H1 (cell line): Measurements from ENCODE around the gene GYS2. TPM values are rescaled to one million over a fixed set of nuclear protein-coding genes. Genes with fewer than 3 reads are reported as not detected.

Experiments
- CTCF ChIA-PET: fragments of 300-600 bp; sonication (Branson Sonifier 250); formaldehyde crosslinking; loops from one replicate; lab custom pipeline; 2021; ENCODE audit not compliant: partially characterized antibody; lab: Charles Lee
- POLR2A ChIA-PET: fragments of 300-600 bp; sonication (Branson Sonifier 250); formaldehyde crosslinking; loops from one replicate; lab custom pipeline; 2021; ENCODE audit warnings: inconsistent platforms; ENCODE audit not compliant: partially characterized antibody; lab: Charles Lee
- DNase-seq, 2 experiments: peaks; one replicate each; pipeline versions ENCODE4 v3.0.0 to v3.0.0-alpha.2; 2010 to 2022; ENCODE audit warnings: low spot score in 2 of 2, low read depth in 1 of 2, mixed read lengths in 1 of 2
- FAIRE-seq: peaks from 2 replicates; lab custom pipeline; 2011; peaks lifted over from hg19 to GRCh38; lab: Jason Lieb, UNC
- H2AFZ ChIP-seq: 2 replicates; pipeline ENCODE4 v1.8.1; 2012; ENCODE audit warnings: low read length, inconsistent platforms
- H2AK5ac ChIP-seq: 2 replicates; pipeline ENCODE4 v1.6.1; 2013; ENCODE audit warnings: low read depth, low read length
- H2BK120ac ChIP-seq: replicated peaks from 2 replicates; pipeline ENCODE3; 2013; ENCODE audit warnings: low read depth, low read length, inconsistent platforms
- H2BK12ac ChIP-seq: 2 replicates; pipeline ENCODE4 v1.6.1; 2013; ENCODE audit warnings: low read depth, low read length
- H2BK15ac ChIP-seq: 2 replicates; pipeline ENCODE4 v1.6.1; 2013; ENCODE audit warnings: low read length
- H2BK20ac ChIP-seq: 2 replicates; pipeline ENCODE4 v1.6.1; 2013; ENCODE audit warnings: low read length
- H2BK5ac ChIP-seq: 2 replicates; pipeline ENCODE4 v1.6.1; 2013; ENCODE audit warnings: low read depth, low read length
- H3K14ac ChIP-seq: 2 replicates; pipeline ENCODE4 v1.6.1; 2013; ENCODE audit warnings: inconsistent platforms; ENCODE audit not compliant: insufficient read length
- H3K18ac ChIP-seq: 2 replicates; pipeline ENCODE4 v1.6.1; 2013; ENCODE audit warnings: low read length; ENCODE audit errors: extremely low read depth
- H3K23ac ChIP-seq: 2 replicates; pipeline ENCODE4 v1.6.1; 2013; ENCODE audit warnings: inconsistent platforms; ENCODE audit not compliant: insufficient read length
- H3K23me2 ChIP-seq: 2 replicates; pipeline ENCODE4 v1.6.1; 2013; ENCODE audit warnings: low read depth, low read length
- H3K27ac ChIP-seq: 2 replicates; pipeline ENCODE4 v1.6.1; 2011; ENCODE audit warnings: low read depth, low read length, inconsistent platforms
- H3K27me3 ChIP-seq, 4 experiments: replicated peaks in 1 of 4; 1 replicate in 1 of 4; 2 replicates in 3 of 4; pipeline versions ENCODE4 v1.6.1 to v1.8.1; 2011 to 2013; ENCODE audit warnings: low read length in 3 of 4, mild to moderate bottlenecking in 3 of 4, inconsistent platforms in 2 of 4, mixed read lengths in 2 of 4, moderate library complexity in 1 of 4; ENCODE audit not compliant: control insufficient read depth in 3 of 4, insufficient read depth in 3 of 4; ENCODE audit errors: extremely low read depth in 1 of 4
- H3K36me3 ChIP-seq, 4 experiments: 2 replicates each; pipeline versions ENCODE4 v1.6.1 to v1.8.1; 2011 to 2013; ENCODE audit warnings: mild to moderate bottlenecking in 4 of 4, low read length in 3 of 4, moderate library complexity in 2 of 4, control low read depth in 1 of 4, inconsistent platforms in 1 of 4; ENCODE audit not compliant: insufficient read depth in 4 of 4, control insufficient read depth in 2 of 4
- H3K4ac ChIP-seq: replicated peaks from 2 replicates; pipeline ENCODE3; 2013; ENCODE audit warnings: low read length, low read depth, mixed read lengths, inconsistent platforms; ENCODE audit not compliant: insufficient read length
- H3K4me1 ChIP-seq, 4 experiments: replicated peaks in 1 of 4; 1 replicate in 1 of 4; 2 replicates in 3 of 4; pipeline versions ENCODE4 v1.6.1 to v1.8.1; 2011 to 2013; ENCODE audit warnings: low read length in 3 of 4, inconsistent platforms in 2 of 4, mixed read lengths in 1 of 4; ENCODE audit not compliant: insufficient read depth in 4 of 4, control insufficient read depth in 3 of 4
- H3K4me2 ChIP-seq, 2 experiments: 2 replicates each; pipeline versions ENCODE4 v1.6.1 to v1.8.1; 2011 to 2013; ENCODE audit warnings: low read depth in 2 of 2, low read length in 2 of 2, control low read depth in 1 of 2, inconsistent platforms in 1 of 2, mild to moderate bottlenecking in 1 of 2; ENCODE audit not compliant: insufficient read depth in 1 of 2
- H3K4me3 ChIP-seq, 4 experiments: fragments of 200-600, 300-600 bp in 1 of 4; sonication (generic), shearing (Covaris generic), sonication (Bioruptor Twin) in 1 of 4; 2 replicates each; pipeline versions ENCODE4 v1.5.1 to v1.8.1; 2011 to 2016; ENCODE audit warnings: low read length in 4 of 4, low read depth in 3 of 4, control low read depth in 2 of 4, inconsistent platforms in 2 of 4, mild to moderate bottlenecking in 2 of 4, mixed read lengths in 1 of 4, moderate library complexity in 1 of 4; ENCODE audit not compliant: insufficient read depth in 2 of 4; ENCODE audit errors: extremely low read depth in 1 of 4
- H3K56ac ChIP-seq: replicated peaks from 2 replicates; pipeline ENCODE3; 2013; ENCODE audit warnings: low read depth, mild to moderate bottlenecking, mixed read lengths, low read length, inconsistent platforms; ENCODE audit not compliant: insufficient read length
- H3K79me1 ChIP-seq: 2 replicates; pipeline ENCODE4 v1.6.1; 2013; ENCODE audit warnings: low read depth, low read length, control low read depth
- H3K79me2 ChIP-seq, 2 experiments: 2 replicates each; pipeline versions ENCODE4 v1.6.1 to v1.8.1; 2012 to 2013; ENCODE audit warnings: low read length in 2 of 2, mild to moderate bottlenecking in 2 of 2, inconsistent platforms in 1 of 2; ENCODE audit not compliant: insufficient read depth in 2 of 2, control insufficient read depth in 1 of 2
- H3K9ac ChIP-seq, 4 experiments: replicated peaks in 1 of 4; 1 replicate in 1 of 4; 2 replicates in 3 of 4; pipeline versions ENCODE4 v1.6.1 to v1.8.1; 2011 to 2013; ENCODE audit warnings: low read depth in 3 of 4, low read length in 3 of 4, control low read depth in 2 of 4, mild to moderate bottlenecking in 2 of 4, moderate library complexity in 2 of 4, inconsistent platforms in 1 of 4; ENCODE audit errors: extremely low read depth in 1 of 4
- H3K9me3 ChIP-seq, 2 experiments: 2 replicates each; pipeline versions ENCODE4 v1.6.1 to v1.8.1; 2012 to 2013; ENCODE audit warnings: mild to moderate bottlenecking in 2 of 2, moderate library complexity in 2 of 2, control low read depth in 1 of 2, inconsistent platforms in 1 of 2, low read depth in 1 of 2, low read length in 1 of 2, mixed read lengths in 1 of 2; ENCODE audit not compliant: insufficient read depth in 2 of 2
- H4K20me1 ChIP-seq, 2 experiments: replicated peaks in 1 of 2; 2 replicates each; pipeline versions ENCODE3 to v1.8.1; 2011 to 2013; ENCODE audit warnings: inconsistent platforms in 2 of 2, low read length in 2 of 2, mild to moderate bottlenecking in 1 of 2; ENCODE audit not compliant: insufficient read depth in 2 of 2, control insufficient read depth in 1 of 2
- H4K5ac ChIP-seq: 2 replicates; pipeline ENCODE4 v1.6.1; 2013; ENCODE audit warnings: low read length, low read depth, mixed read lengths, inconsistent platforms; ENCODE audit not compliant: insufficient read length
- H4K8ac ChIP-seq: 2 replicates; pipeline ENCODE4 v1.8.0; 2013; ENCODE audit warnings: mild to moderate bottlenecking, moderate library complexity, low read length, inconsistent platforms; ENCODE audit not compliant: insufficient read depth; ENCODE audit errors: extremely low read depth
- H4K91ac ChIP-seq: replicated peaks from 2 replicates; pipeline ENCODE3; 2013; ENCODE audit warnings: low read length, mixed read lengths, inconsistent platforms; ENCODE audit not compliant: insufficient read length
- EGR1 ChIP-seq: IDR thresholded peaks from 2 replicates; pipeline ENCODE4 v1.6.1; 2011; ENCODE audit warnings: low read depth, low read length, borderline replicate concordance
- GABPA ChIP-seq: IDR thresholded peaks from 2 replicates; pipeline ENCODE4 v1.6.1; 2011; ENCODE audit warnings: mild to moderate bottlenecking, low read length, moderate library complexity, borderline replicate concordance; ENCODE audit not compliant: insufficient read depth
- RAD21 ChIP-seq, 2 experiments: IDR thresholded peaks in 1 of 2; conservative IDR thresholded peaks in 1 of 2; 2 replicates each; pipeline ENCODE4 v1.6.1; 2011; ENCODE audit warnings: low read depth in 2 of 2, low read length in 2 of 2, improper control_type of control experiment in 1 of 2, inconsistent platforms in 1 of 2, mild to moderate bottlenecking in 1 of 2, moderate library complexity in 1 of 2
- RNF2 ChIP-seq: fragments of 200-900, 300-1000 bp; sonication (generic); IDR thresholded peaks from 2 replicates; pipeline ENCODE4 v1.7.1; 2016; ENCODE audit warnings: borderline replicate concordance, low read depth, mild to moderate bottlenecking, antibody characterized with exemption, low read length; ENCODE audit not compliant: poor library complexity, severe bottlenecking; ENCODE audit errors: missing control alignments
- SAP30 ChIP-seq: fragments of 300-600 bp; sonication (generic); IDR thresholded peaks from 2 replicates; pipeline ENCODE4 v1.7.1; 2012; ENCODE audit warnings: low read length, moderate library complexity, mild to moderate bottlenecking, inconsistent platforms; ENCODE audit not compliant: insufficient read depth, insufficient replicate concordance
- SUZ12 ChIP-seq: fragments of 200-600 bp; sonication (generic); IDR thresholded peaks from 2 replicates; pipeline ENCODE4 v1.6.1; 2012; ENCODE audit warnings: mild to moderate bottlenecking, inconsistent platforms, low read length, moderate library complexity, mixed read lengths
- WGBS, 2 experiments: shearing (Covaris generic) in 1 of 2; methylation state at CpG; one replicate each; pipeline versions ENCODE4 v1.1.6 to v1.1.7; 2013 to 2015; ENCODE audit warnings: low lambda C conversion rate in 2 of 2, mixed read lengths in 2 of 2, inconsistent platforms in 1 of 2, low coverage in 1 of 2, missing lambda C conversion rate in 1 of 2; ENCODE audit not compliant: insufficient replicate concordance in 2 of 2, insufficient coverage in 1 of 2, insufficient read length in 1 of 2; ENCODE audit errors: extremely low coverage in 1 of 2, missing lambda C conversion rate in 1 of 2; 5-methylcytosine and 5-hydroxymethylcytosine counted together
- polyA plus RNA-seq, 7 experiments: library from polyadenylated mRNA; depleted of rRNA in 3 of 7; stranded (reverse) in 5 of 7; unstranded in 2 of 7; fragments of >200 nt in 5 of 7; fragments of 200-250 nt in 2 of 7; gene quantifications; 1 replicate in 5 of 7; 2 replicates in 1 of 7; 4 replicates in 1 of 7; pipeline versions ENCODE4 v1.2.1 to v1.2.3, GENCODE V29; 2011 to 2013; ENCODE audit warnings: missing spikeins in 2 of 7, mixed read lengths in 2 of 7
- total RNA-seq: library from RNA; stranded (reverse); fragmentation: NEBNext Ultra II Directional; extraction: Animal tissue kit (Norgen Biotek cat#: 25700); gene quantifications from 2 replicates; pipeline ENCODE4 v1.2.1, GENCODE V29; 2021

Gene GYS2
- total and polyA plus RNA-seq, 2 of the 8 experiments (the other 6 are each of a cell fraction or from before 2014, with no cell fraction given): not detected

- Histone ChIP-seq H3K14ac (no peak overlapping the region), H2BK5ac (no peak overlapping the region), H3K9me3 (no peaks in the 10 kb centered on the region), H3K18ac (no peak overlapping the region), H4K91ac (no peak overlapping the region), H4K20me1 (no peaks in the 10 kb centered on the region), H3K27me3 (no peaks in the 10 kb centered on the region), H4K8ac (no peak overlapping the region), H2BK20ac (no peak overlapping the region), H2BK12ac (no peak overlapping the region), H4K5ac (no peak overlapping the region), H3K4me2 (no peak overlapping the region), H3K23me2 (no peaks in the 10 kb centered on the region), H2AFZ (no peak overlapping the region), H3K56ac (no peak overlapping the region), H2AK5ac (no peak overlapping the region), H3K79me2 (no peaks in the 10 kb centered on the region), H2BK120ac (no peak overlapping the region), H3K4me1 (no peaks in the 10 kb centered on the region), H3K23ac (no peak overlapping the region), H3K27ac (no peak overlapping the region), H3K4ac (no peak overlapping the region), H3K79me1 (no peaks in the 10 kb centered on the region), H3K36me3 (no peaks in the 10 kb centered on the region), H3K9ac (no peak overlapping the region), H2BK15ac (no peak overlapping the region), H3K4me3 (no peak overlapping the region)
- 87% methylated on average over 4 of the region's 4 CpGs; no CpG with 5 or more reads in 1 of the 2 experiments for WGBS, 2 experiments
- CTCF ChIA-PET: interaction anchor here (0.8 to 1.5 kb wide), 3 partner anchors 16 to 130 kb away, joined by 3 read pairs; no protein-coding TSS in a partner anchor
- POLR2A ChIA-PET: no interaction called here
- FAIRE-seq (no peak), DNase-seq (no peak)
- no peak for TF ChIP-seq SUZ12
- TF ChIP-seq SAP30: no peak
- TF ChIP-seq RNF2: no peak
- TF ChIP-seq GABPA: no peak
- no peak for TF ChIP-seq EGR1
- TF ChIP-seq RAD21 (IDR thresholded peaks at IDR 0.05 in 1 of 2, conservative IDR thresholded peaks at IDR 0.05 in 1 of 2; ENCODE audit: low read depth in 2 of 2, low read length in 2 of 2): no peak
Measured at GRCh38 chr12:21568115-21568514, 36.5 kb downstream of the GYS2 start.
